Stomach (tissue), 4 donors: ENCODE measurements around the gene BBS7.
A peak's percentile ranks its signal among the peaks of the same experiment; 100 is the strongest.

ENCODE experiments used
- CTCF ChIP-seq, 7 experiments: fragments of 450-650 bp in 4 of 7; fragments of 200-600 bp in 3 of 7; sonication (generic) in 3 of 7; IDR thresholded peaks; one replicate each; pipeline ENCODE4 v1.5.1; 2016 to 2019; ENCODE audit warnings: antibody characterized with exemption in 7 of 7, control low read depth in 2 of 7, mild to moderate bottlenecking in 1 of 7
- EP300 ChIP-seq: sonication (generic); formaldehyde crosslinking; IDR thresholded peaks from one replicate; pipeline ENCODE4 v1.6.1; 2017; ENCODE audit warnings: antibody characterized with exemption
- POLR2A ChIP-seq, 4 donors: fragments of 450-650 bp; IDR thresholded peaks; one replicate each; pipeline ENCODE4 v1.6.1; 2016; ENCODE audit warnings: antibody characterized with exemption in 4 of 4, control low read depth in 2 of 4, mild to moderate bottlenecking in 1 of 4, moderate library complexity in 1 of 4
- POLR2AphosphoS5 ChIP-seq, 3 donors: sonication (generic); formaldehyde crosslinking; IDR thresholded peaks; one replicate each; pipeline ENCODE4 v1.6.1; 2016; ENCODE audit warnings: antibody characterized with exemption in 3 of 3

- TF ChIP-seq CTCF (IDR thresholded peaks at IDR 0.05) = no peak
- TF ChIP-seq POLR2A (IDR thresholded peaks at IDR 0.05) = no peak
- no peak for TF ChIP-seq EP300
- peak; percentile 50 to 82 (median 73) for TF ChIP-seq POLR2AphosphoS5 (IDR thresholded peaks at IDR 0.05)
Measured at GRCh38 chr4:121823505-121824170, 46.6 kb downstream of the BBS7 start, which contains the start of gene CCNA2.
